HG03066 (cell line): ENCODE results near the gene PATJ.
"Not testable (repeated sequence)": the region's sequence is repeated elsewhere in the genome, so short reads cannot be mapped to it uniquely, and the experiment has no call there.

Experiments
- ATAC-seq: cut with Tn5 transposase; IDR thresholded peaks from one replicate; pipeline ENCODE4 v1.9.1; 2021; ENCODE audit warnings: low read depth; ENCODE audit not compliant: unreplicated experiment

The PATJ gene

GRCh38 chr1:62187548-62187947 is 445.3 kb downstream of the PATJ start:
- ATAC-seq: no peak

GRCh38 chr1:62188111-62188510 is 445.8 kb downstream of the PATJ start:
- ATAC-seq: no peak

GRCh38 chr1:62194651-62195544 is 452.6 kb downstream of the PATJ start, which contains the start of gene L1TD1:
Gene L1TD1 (plus strand): TSS chr1:62194849. CDS start chr1:62206629, 11,780 bp downstream.
- ATAC-seq: no peak

GRCh38 chr1:62196086-62196690 is 453.9 kb downstream of the PATJ start:
- no peak for ATAC-seq

- no peak for ATAC-seq
Observed at GRCh38 chr1:62198069-62198780, 455.9 kb downstream of the PATJ start.

- no peak for ATAC-seq
Observed at GRCh38 chr1:62198781-62199125, 456.5 kb downstream of the PATJ start.

- no peak for ATAC-seq
Observed at GRCh38 chr1:62207187-62207586, 464.9 kb downstream of the PATJ start.

- no peak for ATAC-seq
Observed at GRCh38 chr1:62208087-62208486, 465.8 kb downstream of the PATJ start.

- ATAC-seq: no peak
Observed at GRCh38 chr1:62208970-62209369, 466.7 kb downstream of the PATJ start.

- no peak for ATAC-seq
Observed at GRCh38 chr1:62209931-62210595, 467.8 kb downstream of the PATJ start.

- ATAC-seq: no peak
Observed at GRCh38 chr1:62210960-62211359, 468.7 kb downstream of the PATJ start.

- ATAC-seq: no peak
Observed at GRCh38 chr1:62212411-62212810, 470.1 kb downstream of the PATJ start.

- no peak for ATAC-seq
Observed at GRCh38 chr1:62213075-62213914, 471.0 kb downstream of the PATJ start.

GRCh38 chr1:62218604-62219003 is 476.3 kb downstream of the PATJ start:
- no peak for ATAC-seq

GRCh38 chr1:62220456-62220855 is 478.2 kb downstream of the PATJ start:
- ATAC-seq: not testable (repeated sequence)

- no peak for ATAC-seq
Observed at GRCh38 chr1:62221171-62221570, 478.9 kb downstream of the PATJ start.

GRCh38 chr1:62222321-62222720 is 480.0 kb downstream of the PATJ start:
- no peak for ATAC-seq

GRCh38 chr1:62224182-62224581 is 481.9 kb downstream of the PATJ start:
- no peak for ATAC-seq

- no peak for ATAC-seq
Observed at GRCh38 chr1:62227496-62227895, 485.2 kb downstream of the PATJ start.
